ENCODE results near the gene ESRRA. TPM values are rescaled to one million over a fixed set of nuclear protein-coding genes. Genes with fewer than 3 reads are reported as not detected.

Gene ESRRA
- total RNA-seq, 1 experiment from 2014 or later: 42.2 TPM

DNA sequence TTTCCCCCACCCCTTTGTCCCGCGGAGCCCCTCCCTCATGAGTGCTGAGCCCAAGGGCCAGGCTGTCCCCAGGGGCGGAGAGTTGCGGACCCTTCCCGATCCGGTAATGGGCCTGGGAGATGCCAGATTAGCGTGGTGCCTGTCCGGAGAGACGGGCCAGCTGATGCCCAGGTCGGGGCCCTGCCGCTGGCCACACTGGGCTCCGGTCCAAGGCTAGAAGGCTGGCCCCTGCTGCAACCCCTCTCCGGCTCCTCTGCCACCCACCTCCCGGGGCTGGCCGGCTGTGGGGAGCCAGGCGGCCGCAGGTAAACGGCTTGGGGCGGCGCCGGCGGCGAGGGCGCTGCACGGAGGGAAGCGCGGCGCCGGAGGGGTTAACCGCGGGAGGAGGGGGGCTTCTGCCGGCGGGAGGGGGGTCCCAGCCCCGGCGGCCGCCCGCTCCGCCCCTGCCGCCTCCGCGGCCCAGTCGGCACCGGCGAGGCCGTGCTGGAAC is 14.0 kb upstream of the ESRRA start, which contains the start of gene KCNK4:
Gene KCNK4 (plus strand): TSS at position 41 of the 490 bp plus-strand sequence. CDS start 1,717 bp downstream, outside the sequence.
- no peak for DNase-seq (ENCODE audit: extremely low read depth, low read depth)

DNA sequence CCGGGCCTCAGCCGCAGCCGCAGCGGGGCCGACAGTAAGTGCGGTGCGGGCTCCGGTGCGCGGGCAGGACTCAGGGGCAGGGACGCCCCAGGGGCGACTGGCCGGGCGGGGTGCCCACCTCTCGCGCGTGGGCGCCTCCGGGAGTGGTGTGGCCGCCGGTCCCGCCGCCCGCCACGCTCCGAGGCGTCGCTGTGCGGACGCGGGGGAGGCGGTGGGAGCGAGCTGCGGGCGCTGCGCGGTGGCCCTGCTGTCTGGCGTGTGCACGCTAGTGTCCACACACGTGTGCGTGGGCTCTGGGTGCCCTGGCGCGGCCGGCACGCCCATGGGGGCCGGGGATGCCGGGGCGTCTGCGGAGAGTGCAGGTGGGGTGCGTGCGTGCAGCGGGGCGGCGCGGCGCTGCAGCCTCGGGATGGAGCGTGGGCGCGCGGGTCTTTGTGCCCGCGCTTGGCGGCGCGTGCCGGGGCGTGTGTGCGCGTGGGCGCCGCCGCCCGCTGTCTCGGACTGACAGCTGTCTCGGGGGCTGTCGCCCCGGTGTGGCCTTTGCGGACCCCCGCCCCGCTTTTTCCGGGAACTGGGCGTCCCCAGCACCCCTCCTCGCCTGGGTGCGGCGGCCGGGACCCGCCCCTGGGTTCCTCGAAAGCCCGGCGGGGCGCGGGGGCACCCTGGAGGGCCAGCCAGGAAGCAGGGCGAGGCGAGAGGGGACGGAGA is 13.4 kb upstream of the ESRRA start:
- no peak for DNase-seq (ENCODE audit: extremely low read depth, low read depth)

DNA sequence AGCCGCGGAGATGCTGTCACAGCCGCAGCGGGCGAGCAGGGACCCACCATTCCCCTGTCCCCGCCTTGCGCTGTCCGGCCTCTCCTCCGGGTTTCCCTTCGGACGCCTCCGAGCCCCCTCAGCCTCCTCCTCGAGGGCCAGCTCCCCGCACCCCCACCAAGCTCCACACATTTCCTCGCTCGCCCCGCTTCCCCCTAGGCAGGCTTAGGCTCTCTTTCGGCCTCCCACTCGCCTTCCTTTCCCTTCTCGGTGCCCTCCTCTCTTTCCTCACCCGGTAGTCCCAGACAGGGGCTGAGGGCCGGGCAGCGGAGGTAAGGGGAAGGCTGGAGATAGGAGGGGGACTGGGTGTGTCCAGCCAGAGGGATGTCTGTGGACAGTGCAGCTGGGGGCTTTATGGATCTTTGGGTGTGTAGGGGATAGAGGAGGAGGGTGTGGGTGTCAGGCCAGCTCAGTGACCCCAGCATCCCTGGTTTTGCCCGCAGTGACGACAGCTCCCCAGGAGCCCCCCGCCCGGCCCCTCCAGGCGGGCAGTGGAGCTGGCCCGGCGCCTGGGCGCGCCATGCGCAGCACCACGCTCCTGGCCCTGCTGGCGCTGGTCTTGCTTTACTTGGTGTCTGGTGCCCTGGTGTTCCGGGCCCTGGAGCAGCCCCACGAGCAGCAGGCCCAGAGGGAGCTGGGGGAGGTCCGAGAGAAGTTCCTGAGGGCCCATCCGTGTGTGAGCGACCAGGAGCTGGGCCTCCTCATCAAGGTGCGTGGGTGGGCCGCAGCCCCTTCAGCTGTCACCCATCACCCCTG is 12.7 kb upstream of the ESRRA start:
- no peak for DNase-seq (ENCODE audit: extremely low read depth, low read depth)

DNA sequence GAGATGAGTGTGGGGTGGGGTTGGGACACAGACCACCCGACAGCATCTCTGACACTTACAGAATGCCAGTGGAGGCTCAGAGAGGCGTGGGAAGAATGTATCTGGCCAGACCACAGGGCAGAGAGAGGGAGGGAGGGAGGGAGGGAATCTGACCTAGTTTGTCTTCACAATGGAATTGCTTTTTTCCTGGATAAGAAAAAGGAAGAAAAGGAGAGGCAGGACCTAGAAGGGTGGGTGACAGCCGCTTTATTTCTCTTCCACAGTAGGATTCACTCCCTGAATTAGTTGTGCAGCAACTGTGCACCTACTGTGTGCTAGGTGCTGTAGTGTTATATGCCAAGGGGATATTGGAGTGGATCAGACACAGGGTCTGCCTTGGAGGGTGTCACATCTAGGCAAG is 10.6 kb upstream of the ESRRA start:
- DNase-seq (ENCODE audit: extremely low read depth, low read depth): no peak

DNA sequence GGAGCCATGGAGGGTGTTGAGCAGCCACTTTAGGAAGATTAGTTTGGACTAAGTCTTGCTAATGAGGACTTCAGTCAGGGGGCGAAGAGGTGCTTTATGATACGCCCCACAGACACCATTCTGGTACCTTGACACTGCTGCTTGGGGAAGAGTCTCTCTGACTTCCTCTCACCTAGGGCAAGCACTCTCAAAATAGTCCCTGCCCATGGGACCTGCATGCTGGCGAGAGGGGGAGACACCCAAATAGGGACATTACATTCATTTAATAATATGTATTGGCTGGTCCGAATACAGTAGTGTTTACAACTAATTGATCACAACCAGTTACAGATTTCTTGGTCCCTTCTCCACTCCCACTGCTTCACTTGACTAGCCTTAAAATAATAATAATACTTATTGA is 9.6 kb upstream of the ESRRA start:
- DNase-seq (ENCODE audit: extremely low read depth, low read depth): no peak

DNA sequence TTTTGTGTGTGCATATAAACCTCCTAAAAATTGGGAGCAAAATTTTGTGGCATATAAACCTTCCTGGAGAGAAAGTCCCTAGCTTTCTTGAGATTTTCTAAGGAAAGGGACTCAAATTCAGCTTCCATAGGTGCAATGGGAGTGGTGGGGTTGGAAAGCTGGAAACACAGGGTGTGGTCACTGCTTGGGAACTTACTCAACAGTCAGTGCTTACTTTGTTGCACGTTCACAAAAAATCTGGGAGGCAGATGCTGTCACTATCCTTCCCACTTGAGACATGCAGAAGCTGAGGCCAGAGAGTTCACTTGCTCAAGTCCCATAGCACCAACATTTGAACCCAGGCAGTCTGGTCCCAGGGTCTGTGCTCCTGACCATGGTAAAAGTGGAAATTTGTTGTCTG is 9.1 kb upstream of the ESRRA start:
- no peak for DNase-seq (ENCODE audit: extremely low read depth, low read depth)

DNA sequence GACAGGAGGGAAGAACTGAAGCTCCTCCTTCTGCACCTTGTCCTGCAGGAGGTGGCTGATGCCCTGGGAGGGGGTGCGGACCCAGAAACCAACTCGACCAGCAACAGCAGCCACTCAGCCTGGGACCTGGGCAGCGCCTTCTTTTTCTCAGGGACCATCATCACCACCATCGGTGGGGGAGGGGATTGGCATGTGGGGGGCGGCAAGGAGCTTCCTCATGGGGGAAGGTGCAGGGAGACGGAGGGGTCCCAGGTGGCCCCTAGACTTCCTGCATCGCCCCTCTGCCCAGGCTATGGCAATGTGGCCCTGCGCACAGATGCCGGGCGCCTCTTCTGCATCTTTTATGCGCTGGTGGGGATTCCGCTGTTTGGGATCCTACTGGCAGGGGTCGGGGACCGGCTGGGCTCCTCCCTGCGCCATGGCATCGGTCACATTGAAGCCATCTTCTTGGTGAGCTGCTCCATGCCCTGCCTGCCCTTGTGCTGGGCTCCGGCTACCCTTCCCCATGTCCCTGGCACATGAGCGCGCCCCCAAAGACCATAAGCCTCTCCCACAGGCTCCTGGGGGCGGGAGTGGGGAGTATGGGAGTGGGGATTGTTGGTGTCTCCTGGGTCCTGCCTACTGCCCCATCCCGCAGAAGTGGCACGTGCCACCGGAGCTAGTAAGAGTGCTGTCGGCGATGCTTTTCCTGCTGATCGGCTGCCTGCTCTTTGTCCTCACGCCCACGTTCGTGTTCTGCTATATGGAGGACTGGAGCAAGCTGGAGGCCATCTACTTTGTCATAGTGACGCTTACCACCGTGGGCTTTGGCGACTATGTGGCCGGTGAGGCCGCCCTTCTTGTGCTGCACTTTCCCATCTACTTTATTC is 8.3 kb upstream of the ESRRA start:
- no peak for DNase-seq (ENCODE audit: extremely low read depth, low read depth)

DNA sequence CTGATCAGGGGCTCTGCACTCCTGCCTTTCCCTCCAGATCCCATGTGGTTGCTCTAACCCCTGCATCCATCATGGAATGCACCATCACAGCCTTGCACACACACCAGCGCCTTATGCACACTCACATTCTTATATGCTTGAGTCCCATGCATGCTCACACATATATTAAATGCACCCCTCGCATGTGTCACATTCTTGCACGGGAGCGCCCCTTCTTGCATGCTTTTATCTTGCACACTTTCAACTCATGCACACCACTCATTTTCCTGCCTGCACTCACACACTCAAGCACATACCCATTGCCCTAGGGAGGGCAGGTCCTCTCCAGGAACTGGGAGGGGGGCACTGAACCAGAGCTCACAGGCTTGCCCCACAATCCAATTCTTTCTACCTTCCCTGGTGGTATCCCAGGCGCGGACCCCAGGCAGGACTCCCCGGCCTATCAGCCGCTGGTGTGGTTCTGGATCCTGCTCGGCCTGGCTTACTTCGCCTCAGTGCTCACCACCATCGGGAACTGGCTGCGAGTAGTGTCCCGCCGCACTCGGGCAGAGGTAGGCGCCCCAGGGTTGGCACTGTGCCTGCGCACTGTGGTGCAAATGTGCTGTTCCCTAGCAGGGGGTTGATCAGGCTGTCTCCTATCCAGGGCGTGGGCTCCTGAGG is 7.5 kb upstream of the ESRRA start:
- no peak for DNase-seq (ENCODE audit: extremely low read depth, low read depth)

DNA sequence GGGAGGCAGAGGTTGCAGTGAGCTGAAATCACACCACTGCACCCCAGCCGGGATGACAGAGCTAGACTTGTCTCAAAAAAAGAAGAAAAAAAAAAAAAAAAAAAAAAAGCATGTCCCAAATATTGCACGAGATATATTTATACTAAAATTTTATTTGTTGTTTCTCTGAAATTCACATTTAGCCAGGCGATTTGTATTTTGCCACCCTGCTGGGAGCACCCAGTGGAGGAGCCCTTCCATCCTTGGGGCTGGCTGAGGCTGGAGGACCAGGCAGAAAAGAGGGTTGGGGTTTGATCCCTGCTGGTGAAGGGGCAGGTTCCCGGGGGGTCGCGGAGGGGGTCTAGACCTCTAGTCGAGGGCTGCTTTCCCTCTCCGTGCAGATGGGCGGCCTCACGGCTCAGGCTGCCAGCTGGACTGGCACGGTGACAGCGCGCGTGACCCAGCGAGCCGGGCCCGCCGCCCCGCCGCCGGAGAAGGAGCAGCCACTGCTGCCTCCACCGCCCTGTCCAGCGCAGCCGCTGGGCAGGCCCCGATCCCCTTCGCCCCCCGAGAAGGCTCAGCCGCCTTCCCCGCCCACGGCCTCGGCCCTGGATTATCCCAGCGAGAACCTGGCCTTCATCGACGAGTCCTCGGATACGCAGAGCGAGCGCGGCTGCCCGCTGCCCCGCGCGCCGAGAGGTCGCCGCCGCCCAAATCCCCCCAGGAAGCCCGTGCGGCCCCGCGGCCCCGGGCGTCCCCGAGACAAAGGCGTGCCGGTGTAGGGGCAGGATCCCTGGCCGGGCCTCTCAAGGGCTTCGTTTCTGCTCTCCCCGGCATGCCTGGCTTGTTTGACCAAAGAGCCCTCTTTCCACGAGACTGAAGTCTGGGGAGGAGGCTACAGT is 6.1 kb upstream of the ESRRA start:
- no peak for DNase-seq (ENCODE audit: extremely low read depth, low read depth)

DNA sequence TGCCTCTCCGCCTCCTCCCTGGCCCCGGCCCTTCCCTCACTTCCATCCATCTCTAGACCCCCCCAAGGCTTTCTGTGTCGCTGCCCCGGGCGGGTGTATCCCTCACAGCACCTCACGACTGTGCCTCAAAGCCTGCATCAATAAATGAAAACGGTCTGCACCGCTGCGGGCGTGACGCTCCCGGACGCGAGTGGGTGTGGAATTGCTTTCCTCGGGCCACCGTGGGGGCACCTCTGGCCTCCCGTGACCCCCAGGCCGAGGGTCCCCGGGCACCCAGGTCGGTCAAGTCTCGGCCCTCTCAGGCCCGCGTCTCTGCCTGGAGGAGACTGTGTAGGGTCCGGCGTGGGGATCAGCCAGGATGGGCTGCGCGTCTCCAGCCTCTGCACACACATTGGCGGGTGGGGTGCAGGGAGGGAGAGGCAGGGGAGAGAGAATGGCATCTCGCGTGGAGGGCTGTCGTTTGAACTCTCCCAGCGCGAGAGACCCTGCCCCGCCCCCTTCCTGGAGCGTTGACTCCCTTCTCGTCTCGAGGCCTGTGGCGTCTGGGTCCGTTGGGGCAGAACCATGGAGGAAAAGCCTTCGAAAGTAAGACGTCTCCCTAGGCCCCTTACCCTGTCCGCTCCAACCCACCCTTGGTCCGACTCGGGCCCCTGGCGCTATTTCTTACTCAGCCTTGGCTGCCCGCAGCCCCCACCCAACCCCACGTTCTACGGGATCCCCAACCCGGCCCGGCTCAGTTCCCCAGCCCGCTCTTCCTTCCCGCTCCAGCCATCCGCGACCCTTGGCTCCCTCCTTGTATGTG is 5.3 kb upstream of the ESRRA start, which contains the start of gene CATSPERZ:
Gene CATSPERZ (plus strand): TSS at position 512 of the 802 bp plus-strand sequence. CDS start 53 bp downstream, at position 565.
- DNase-seq (ENCODE audit: extremely low read depth, low read depth): no peak

DNA sequence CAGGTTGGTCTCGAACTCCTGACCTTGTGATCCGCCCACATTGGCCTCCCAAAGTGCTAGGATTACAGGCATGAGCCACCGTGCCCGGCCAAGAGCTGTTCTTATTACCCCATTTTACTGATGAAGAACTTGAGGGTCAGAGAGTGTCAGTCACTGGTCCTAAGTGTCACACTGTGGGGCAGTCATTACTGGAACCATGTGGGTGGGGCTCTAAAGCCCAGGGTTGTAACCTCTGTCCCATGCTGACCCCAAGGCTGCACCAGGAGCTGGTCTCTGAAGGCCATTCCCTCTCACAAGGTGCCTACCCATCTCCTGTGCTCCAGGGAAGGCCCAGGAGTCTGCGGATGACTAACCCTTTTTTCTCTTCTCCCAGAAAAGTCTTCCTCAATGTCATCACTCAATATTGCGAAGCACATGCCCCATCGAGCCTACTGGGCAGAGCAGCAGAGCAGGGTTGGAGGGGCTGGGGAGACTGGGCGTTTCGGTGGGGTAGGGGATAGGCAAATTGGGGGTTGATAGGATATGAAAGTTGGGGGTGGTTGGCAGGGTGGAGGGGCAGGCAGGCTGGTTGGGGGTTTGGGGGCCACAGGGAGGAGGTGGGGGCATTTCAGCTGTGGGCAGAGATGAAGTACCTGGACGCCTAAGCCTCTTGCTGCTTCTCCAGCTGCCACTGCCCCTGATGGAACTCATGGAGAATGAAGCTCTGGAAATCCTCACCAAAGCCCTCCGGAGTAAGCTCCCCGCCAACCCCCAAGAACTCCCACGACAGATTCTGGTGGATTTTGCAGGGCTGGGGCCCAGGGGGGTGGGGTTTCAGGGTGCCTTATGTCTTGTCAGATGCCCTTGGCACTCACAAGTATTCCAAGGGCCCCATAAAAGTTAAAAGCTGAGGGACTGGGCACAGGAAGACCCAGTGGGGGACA is 2.0 kb upstream of the ESRRA start:
- no peak for DNase-seq (ENCODE audit: extremely low read depth, low read depth)

DNA sequence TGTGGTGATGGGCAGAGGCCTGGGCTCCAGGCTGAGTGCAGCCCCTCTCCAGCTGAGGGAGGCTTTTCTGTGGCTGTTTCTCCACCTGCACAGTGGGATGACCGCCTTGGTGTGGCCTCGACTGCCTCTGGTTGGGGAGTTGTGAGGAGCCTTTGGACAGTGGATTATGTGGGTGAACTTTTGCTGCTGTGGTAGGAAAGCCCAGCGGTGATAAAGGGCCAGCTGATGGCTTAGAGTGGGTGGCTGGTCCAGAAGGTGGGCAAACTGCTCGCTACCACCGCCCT is 1.4 kb upstream of the ESRRA start:
- DNase-seq (ENCODE audit: extremely low read depth, low read depth): no peak

DNA sequence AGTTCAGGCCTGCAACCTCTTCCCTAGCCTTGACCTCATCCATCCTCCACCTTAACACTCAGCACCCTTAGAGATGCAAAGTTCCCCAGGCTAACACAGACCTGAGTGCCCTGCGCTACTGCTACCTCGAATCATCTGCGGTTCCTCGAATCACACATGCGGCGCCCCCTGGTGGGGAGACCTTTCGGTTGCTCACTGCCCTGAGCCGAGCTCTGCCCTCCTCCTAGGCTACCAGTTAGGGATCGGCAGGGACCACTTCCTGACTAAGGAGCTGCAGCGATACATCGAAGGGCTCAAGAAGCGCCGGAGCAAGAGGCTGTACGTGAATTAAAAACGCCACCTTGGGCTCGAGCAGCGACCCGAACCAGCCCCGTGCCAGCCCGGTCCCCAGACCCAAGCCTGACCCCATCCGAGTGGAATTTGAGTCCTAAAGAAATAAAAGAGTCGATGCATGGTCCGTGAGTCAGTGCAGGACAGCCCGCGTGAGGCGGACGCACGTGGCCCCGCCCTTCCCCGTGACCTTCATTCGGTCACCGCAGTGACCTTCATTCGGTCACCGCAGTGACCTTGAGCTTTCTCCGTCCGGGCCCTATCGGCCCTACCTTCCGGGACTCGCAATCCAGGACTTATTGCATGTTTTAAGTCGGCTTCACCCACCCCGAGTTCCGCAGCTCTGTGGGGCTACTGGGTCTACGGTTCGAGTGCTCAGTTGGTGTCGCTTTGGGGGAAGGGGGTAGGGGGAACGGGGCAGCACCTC is 830 bp upstream of the ESRRA start:
- DNase-seq (ENCODE audit: extremely low read depth, low read depth): peak; percentile 81

DNA sequence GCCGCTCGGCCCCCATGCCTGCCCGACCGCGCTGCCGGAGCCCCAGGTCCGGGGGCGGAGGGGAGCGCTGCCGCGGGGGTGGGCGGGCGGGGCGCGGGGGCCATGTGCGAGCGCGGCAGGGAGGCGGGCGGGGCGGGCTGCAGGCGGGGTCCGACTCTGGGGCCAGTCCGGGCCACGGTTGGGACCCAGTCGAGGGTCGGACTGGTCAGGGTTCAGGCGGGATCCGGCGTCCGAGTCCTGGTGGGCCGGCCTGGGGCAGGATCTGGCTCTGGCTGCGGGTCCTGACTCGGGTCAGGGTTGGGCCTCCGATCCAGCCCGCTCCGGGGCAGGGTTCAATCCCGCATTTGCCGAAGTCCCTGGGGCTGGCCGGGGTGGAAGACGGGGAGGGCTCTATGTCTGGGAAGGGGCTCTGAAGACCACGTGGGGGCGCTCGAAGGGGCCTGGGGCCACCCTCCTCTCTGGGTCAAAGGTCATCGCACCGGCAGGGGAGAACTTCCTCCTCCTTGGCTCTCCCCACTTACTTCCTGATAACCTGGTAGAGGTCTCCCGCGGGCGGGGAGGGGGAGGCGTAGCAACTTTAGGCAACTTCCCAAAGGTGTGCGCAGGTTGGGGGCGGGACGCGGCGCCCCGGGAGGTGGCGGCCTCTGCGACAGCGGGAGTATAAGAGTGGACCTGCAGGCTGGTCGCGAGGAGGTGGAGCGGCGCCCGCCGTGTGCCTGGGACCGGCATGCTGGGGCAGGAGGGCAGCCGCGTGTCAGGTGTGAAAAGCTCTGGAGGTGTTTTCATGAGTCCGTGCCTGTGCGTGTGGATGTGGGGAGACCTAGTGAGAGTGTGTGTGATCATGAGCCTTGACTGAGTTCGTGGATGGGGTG is 603 bp downstream of the ESRRA start:
- peak; percentile 48 for DNase-seq (ENCODE audit: extremely low read depth, low read depth)

DNA sequence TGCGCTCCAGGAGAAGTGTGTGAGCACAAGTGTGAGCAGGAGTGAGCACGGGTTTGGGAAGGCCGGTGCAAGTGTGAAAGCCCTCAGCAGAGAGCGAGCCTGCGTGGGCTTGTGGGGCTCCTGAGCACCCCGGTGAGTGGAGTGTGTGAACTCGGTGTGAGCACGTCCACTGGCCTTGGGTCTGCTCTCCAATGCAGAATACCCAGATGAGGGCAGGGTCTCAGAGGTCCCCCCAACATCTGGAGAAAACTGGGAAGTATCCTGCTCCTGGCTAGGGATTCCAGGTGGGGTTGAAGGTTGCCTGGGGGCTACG is 1.2 kb downstream of the ESRRA start:
- DNase-seq (ENCODE audit: extremely low read depth, low read depth): no peak

Measured in NCI-H460 (cell line).